ENCODE results near the gene DRD3.

- TF ChIP-seq ZNF239 (tag by site-specific recombination; IDR thresholded peaks at IDR 0.05): no peak
- no peak for TF ChIP-seq ZBTB10 (tag by site-specific recombination; IDR thresholded peaks at IDR 0.05)
- TF ChIP-seq ZNF701 (tag by site-specific recombination; IDR thresholded peaks at IDR 0.05): no peak
- no peak for TF ChIP-seq GFI1B (tag by site-specific recombination; IDR thresholded peaks at IDR 0.05)
- no peak for TF ChIP-seq CTCF (tag by site-specific recombination; IDR thresholded peaks at IDR 0.05)
- TF ChIP-seq SALL2 (tag by site-specific recombination; IDR thresholded peaks at IDR 0.05; ENCODE audit: borderline replicate concordance): no peak
- no peak for TF ChIP-seq ZFHX2 (tag by site-specific recombination; conservative IDR thresholded peaks at IDR 0.05)
- no peak for TF ChIP-seq GLI4 (tag by site-specific recombination; IDR thresholded peaks at IDR 0.05)
- TF ChIP-seq ZNF221 (tag by site-specific recombination; IDR thresholded peaks at IDR 0.05; ENCODE audit: borderline replicate concordance): no peak
- TF ChIP-seq ZNF626 (tag by site-specific recombination; IDR thresholded peaks at IDR 0.05): no peak
Observed at GRCh38 chr3:114194750-114195149, 15.9 kb upstream of the DRD3 start.
